Measurements from ENCODE around the gene COL9A1.

The COL9A1 gene

DNA sequence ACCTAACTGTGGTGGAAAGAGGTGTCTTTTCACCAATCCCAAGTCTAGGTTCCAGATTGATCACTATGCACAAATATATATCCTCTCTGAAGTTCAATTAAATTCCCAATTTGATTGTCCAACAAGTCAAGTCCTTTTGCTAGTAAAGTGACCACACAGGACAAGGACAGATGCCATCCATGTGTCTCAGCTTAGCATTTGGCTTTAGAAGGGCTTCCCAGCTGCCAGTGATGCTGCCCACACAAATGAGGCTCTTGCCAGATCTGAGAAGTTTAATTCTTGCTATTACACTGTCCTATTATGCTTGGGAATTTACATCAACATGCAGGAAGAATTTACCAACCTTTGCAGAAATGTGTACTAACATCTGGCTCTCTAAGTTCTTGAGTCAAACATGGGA is 108.5 kb downstream of the COL9A1 start:
- H3K4me3 ChIP-seq (ENCODE audit: low read depth, low read length), result no peak overlapping the region
- TF ChIP-seq CTCF (IDR thresholded peaks at IDR 0.05; ENCODE audit: low read depth, low read length), result no peak

DNA sequence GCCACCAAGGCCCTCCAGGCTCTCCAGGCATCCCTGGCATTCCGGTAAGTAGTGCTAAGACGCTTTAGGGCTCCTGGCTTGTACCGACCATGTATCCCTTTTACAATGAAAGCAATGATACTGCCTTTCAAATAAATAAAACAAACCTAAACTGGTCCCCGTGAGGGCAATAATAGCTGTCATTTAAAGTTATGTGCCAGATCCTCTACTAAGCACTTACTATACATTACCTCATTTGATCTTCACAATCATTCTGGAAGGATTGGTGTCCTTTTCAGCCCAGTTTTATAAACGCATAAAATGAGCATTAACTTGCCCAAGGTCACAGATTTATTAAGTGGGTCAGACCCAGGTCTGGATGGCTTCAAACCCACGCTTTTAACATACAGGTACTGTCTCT is 114.7 kb downstream of the COL9A1 start:
- no peak for TF ChIP-seq CTCF (IDR thresholded peaks at IDR 0.05; ENCODE audit: low read depth, low read length)
- no peak overlapping the region for H3K4me3 ChIP-seq (ENCODE audit: low read depth, low read length)

GRCh38 chr6:70186461-70186860 is 116.4 kb downstream of the COL9A1 start:
- TF ChIP-seq CTCF (IDR thresholded peaks at IDR 0.05; ENCODE audit: low read depth, low read length), result no peak
- no peak overlapping the region for H3K4me3 ChIP-seq (ENCODE audit: low read depth, low read length)

GRCh38 chr6:70184723-70185122 is 118.2 kb downstream of the COL9A1 start:
- no peak overlapping the region for H3K4me3 ChIP-seq (ENCODE audit: low read depth, low read length)
- TF ChIP-seq CTCF (IDR thresholded peaks at IDR 0.05; ENCODE audit: low read depth, low read length), result no peak

GRCh38 chr6:70183538-70183937 is 119.3 kb downstream of the COL9A1 start:
- H3K4me3 ChIP-seq (ENCODE audit: low read depth, low read length), result no peak overlapping the region
- TF ChIP-seq CTCF (IDR thresholded peaks at IDR 0.05; ENCODE audit: low read depth, low read length), result no peak

DNA sequence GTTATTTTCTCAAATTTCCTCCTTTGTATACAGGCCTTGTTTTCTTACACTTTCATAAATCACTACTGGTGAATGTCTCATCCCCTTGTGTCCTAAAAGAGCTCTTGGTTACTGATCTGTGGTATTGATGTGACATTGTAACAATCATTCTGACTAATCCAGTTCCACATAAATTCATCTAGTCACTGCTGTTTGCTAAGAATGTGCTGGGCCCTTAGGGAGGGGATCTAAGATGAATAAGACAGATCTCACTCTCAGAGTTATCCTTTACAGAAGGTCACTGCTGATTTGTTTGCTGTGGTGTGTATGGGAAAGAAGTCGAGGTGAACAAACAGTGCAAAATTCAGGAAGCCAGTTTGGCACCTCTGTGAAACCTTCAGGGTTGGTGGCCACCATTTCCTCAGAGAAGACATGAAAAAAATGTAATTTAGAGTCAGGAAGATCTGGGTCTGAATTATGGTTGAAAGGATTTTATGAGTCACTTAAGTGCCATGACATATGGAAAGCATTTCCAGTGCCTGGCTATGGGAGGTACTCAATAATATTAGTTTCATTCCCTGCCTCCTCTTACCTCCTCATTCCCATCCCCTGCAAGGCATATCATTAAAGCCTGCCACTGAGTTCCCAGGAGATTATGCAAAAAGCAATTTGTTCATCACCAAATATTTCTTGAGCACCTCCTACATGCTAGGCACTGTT is 121.8 kb downstream of the COL9A1 start:
- no peak overlapping the region for H3K4me3 ChIP-seq (ENCODE audit: low read depth, low read length)
- no peak for TF ChIP-seq CTCF (IDR thresholded peaks at IDR 0.05; ENCODE audit: low read depth, low read length)

- H3K4me3 ChIP-seq (ENCODE audit: low read depth, low read length), result no peak overlapping the region
- no peak for TF ChIP-seq CTCF (IDR thresholded peaks at IDR 0.05; ENCODE audit: low read depth, low read length)
Measured at GRCh38 chr6:70180183-70180900, 122.5 kb downstream of the COL9A1 start.

All from WI38 (cell line).